ENCODE results near the gene SLC37A1.
A peak's percentile ranks its signal among the peaks of the same experiment; 100 is the strongest.

Gene SLC37A1

GRCh38 chr21:42526379-42526727 is 12.7 kb downstream of the SLC37A1 start:
- Histone ChIP-seq H3K4me3 (ENCODE audit: low read depth, low read length) (no peak overlapping the region), H3K36me3 (no peaks in the 10 kb centered on the region), H3K9me3 (ENCODE audit: severe bottlenecking) (no peaks in the 10 kb centered on the region), H3K27me3 (ENCODE audit: insufficient read depth, low read depth, severe bottlenecking) (no peaks in the 10 kb centered on the region), H3K27ac (no peak overlapping the region)
- TF ChIP-seq CTCF (IDR thresholded peaks at IDR 0.05; ENCODE audit: low read depth, low read length), result no peak
- peak; percentile 56 for DNase-seq

DNA sequence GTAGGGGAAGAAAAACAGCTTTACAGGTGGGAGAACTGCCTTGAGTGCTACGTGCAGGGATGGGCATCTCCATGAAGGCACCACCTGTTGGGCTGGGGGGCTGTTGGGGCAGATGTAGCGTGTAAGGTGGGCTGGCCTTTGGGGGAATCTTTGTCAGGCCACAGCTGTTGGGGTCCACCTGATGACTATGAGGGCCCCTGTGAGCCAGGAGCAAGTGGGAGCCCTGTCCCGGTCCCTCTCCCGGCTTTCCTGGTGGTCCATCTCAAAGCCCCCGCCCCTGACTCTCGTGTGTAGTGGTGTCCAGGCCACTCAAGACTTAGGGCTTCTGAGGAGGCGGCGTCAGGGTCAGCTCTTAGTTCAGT is 13.5 kb downstream of the SLC37A1 start:
- no peak overlapping the region for H3K27ac ChIP-seq
- DNase-seq, result no peak
- no peaks in the 10 kb centered on the region for H3K27me3 ChIP-seq (ENCODE audit: insufficient read depth, low read depth, severe bottlenecking)
- no peaks in the 10 kb centered on the region for H3K9me3 ChIP-seq (ENCODE audit: severe bottlenecking)
- no peak for TF ChIP-seq CTCF (IDR thresholded peaks at IDR 0.05; ENCODE audit: low read depth, low read length)
- H3K36me3 ChIP-seq, result no peaks in the 10 kb centered on the region
- H3K4me3 ChIP-seq (ENCODE audit: low read depth, low read length), result no peak overlapping the region

- DNase-seq, result no peak
- no peaks in the 10 kb centered on the region for H3K9me3 ChIP-seq (ENCODE audit: severe bottlenecking)
- H3K36me3 ChIP-seq, result no peaks in the 10 kb centered on the region
- no peak overlapping the region for H3K27ac ChIP-seq
- TF ChIP-seq CTCF (IDR thresholded peaks at IDR 0.05; ENCODE audit: low read depth, low read length), result no peak
- H3K27me3 ChIP-seq (ENCODE audit: insufficient read depth, low read depth, severe bottlenecking), result no peaks in the 10 kb centered on the region
- no peak overlapping the region for H3K4me3 ChIP-seq (ENCODE audit: low read depth, low read length)
These were observed 14.0 kb downstream of the SLC37A1 start for GRCh38 chr21:42527489-42528158.

- Histone ChIP-seq H3K27me3 (ENCODE audit: insufficient read depth, low read depth, severe bottlenecking) (no peaks in the 10 kb centered on the region), H3K9me3 (ENCODE audit: severe bottlenecking) (no peaks in the 10 kb centered on the region), H3K36me3 (no peaks in the 10 kb centered on the region), H3K27ac (no peak overlapping the region), H3K4me3 (ENCODE audit: low read depth, low read length) (no peak overlapping the region)
- DNase-seq, result no peak
- TF ChIP-seq CTCF (IDR thresholded peaks at IDR 0.05; ENCODE audit: low read depth, low read length), result no peak
These were observed 16.5 kb downstream of the SLC37A1 start for GRCh38 chr21:42530167-42530518.

DNA sequence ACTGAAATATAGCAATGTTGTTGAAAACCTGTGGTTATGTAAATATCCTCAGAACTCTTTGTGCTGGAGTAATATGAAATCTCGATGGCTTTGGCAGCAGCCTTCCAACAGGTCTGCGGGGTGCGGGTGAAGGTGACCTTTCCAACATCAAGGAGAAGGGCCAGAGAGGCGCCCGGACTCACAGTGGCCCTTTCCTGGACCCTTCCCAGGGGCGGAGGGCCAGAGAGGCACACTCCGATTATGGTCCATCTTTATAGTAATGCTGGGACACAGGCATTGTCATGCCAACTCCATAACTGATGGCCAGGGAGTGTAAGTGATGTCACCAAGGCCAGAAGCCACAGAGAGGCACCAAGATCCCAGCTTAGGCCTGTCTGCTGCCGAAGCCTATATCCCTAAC is 18.1 kb downstream of the SLC37A1 start:
- H3K36me3 ChIP-seq, result no peaks in the 10 kb centered on the region
- no peaks in the 10 kb centered on the region for H3K27me3 ChIP-seq (ENCODE audit: insufficient read depth, low read depth, severe bottlenecking)
- no peak for DNase-seq
- no peak overlapping the region for H3K4me3 ChIP-seq (ENCODE audit: low read depth, low read length)
- H3K9me3 ChIP-seq (ENCODE audit: severe bottlenecking), result no peaks in the 10 kb centered on the region
- no peak for TF ChIP-seq CTCF (IDR thresholded peaks at IDR 0.05; ENCODE audit: low read depth, low read length)
- H3K27ac ChIP-seq, result no peak overlapping the region

DNA sequence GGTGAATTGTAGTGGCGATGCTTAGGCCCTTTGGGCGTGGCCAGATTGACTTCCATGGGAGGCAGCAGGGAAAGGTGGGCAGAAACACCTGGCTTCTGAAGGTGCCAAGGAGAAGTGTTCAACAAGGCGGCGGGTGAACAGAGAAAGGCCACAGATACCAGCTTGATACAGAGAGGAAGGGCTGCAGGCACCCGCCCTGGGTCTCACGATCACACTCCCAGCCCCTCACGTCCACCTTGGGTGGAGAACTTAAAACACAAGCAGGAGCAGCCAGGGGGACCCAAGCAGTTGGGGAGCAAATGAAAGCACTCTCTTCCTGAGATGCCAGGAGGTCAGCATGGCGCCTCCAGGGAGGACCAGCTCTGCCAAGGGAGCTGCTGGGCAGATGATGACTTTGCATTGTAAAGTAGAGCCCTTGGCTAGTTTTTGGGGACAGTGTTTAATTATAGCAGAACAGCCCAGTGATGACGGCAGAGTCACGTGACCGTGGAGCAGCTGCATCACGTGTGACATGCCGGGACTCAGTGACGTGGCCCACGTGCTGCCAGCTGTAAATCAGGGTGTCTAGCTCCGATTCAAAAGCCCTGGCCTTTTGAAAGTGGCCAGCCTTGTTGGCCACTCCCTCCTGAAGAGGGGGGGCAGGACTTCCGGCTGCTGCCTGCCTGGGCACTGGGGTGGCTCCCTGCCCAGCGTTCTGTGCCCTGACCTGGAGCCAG is 19.0 kb downstream of the SLC37A1 start:
- no peak for DNase-seq
- H3K27ac ChIP-seq, result no peak overlapping the region
- no peaks in the 10 kb centered on the region for H3K27me3 ChIP-seq (ENCODE audit: insufficient read depth, low read depth, severe bottlenecking)
- H3K4me3 ChIP-seq (ENCODE audit: low read depth, low read length), result no peak overlapping the region
- H3K9me3 ChIP-seq (ENCODE audit: severe bottlenecking), result no peaks in the 10 kb centered on the region
- no peak for TF ChIP-seq CTCF (IDR thresholded peaks at IDR 0.05; ENCODE audit: low read depth, low read length)
- no peaks in the 10 kb centered on the region for H3K36me3 ChIP-seq
